ENCODE data around the gene PHF21A. TPM values are rescaled to one million over a fixed set of nuclear protein-coding genes. Genes with fewer than 3 reads are reported as not detected.

The PHF21A gene
- total and polyA plus RNA-seq, 2 of the 8 experiments (the other 6 are each of a cell fraction or from before 2014, with no cell fraction given) = 17.6 to 40.3 TPM

DNA sequence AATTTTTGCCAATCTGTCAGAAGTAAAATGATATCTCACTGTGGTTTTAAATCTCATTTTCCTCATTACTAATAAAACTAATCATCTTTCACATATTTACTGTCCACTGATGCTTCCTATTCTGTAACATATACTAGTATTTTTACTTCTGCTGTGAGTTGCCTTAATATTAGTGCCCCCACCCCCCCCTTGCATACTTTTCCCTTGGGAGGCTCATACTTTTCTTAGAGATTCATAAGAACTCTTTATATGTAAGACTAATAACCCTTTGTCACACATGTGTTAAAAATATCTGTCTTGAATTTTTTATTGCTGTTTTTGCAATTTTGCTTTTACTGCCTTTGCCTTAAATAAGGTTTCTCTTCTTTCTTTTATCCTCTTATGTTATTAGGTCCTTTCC is 87.2 kb downstream of the PHF21A start (continued):
- TF ChIP-seq HDAC6 (IDR thresholded peaks at IDR 0.05; ENCODE audit: low read depth, low read length) = no peak
